ENCODE data around the gene SUPT20HL2. TPM values are rescaled to one million over a fixed set of nuclear protein-coding genes. Genes with fewer than 3 reads are reported as not detected.
"Not testable (repeated sequence)": the region's sequence is repeated elsewhere in the genome, so short reads cannot be mapped to it uniquely, and the experiment has no call there.

Gene SUPT20HL2
- polyA plus RNA-seq, 4 donors = 0.11 TPM; not detected in 3

DNA sequence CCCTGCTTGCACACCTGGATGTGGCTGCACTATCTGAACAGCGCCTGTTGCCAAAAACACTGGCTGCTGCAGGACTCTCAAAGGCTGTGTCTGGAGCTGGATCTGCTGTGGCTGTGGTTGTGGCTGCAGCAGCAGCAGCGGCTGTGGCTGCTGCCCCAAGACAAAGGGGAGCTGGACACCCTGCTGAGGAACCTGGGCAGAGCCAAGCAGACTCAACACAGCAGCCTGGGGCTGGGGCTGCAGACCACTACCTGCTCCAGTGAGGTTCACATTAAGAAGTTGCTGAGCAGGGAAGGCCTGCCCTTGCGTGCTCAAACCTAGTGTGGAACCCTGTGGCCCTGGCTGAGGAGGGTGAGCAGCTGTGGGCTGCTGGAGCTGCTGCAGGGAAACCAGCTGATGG, 3.0 kb downstream of the SUPT20HL2 start:
- not testable (repeated sequence) for DNase-seq (ENCODE audit: low read depth in 4 of 4, low spot score in 3 of 4)

DNA sequence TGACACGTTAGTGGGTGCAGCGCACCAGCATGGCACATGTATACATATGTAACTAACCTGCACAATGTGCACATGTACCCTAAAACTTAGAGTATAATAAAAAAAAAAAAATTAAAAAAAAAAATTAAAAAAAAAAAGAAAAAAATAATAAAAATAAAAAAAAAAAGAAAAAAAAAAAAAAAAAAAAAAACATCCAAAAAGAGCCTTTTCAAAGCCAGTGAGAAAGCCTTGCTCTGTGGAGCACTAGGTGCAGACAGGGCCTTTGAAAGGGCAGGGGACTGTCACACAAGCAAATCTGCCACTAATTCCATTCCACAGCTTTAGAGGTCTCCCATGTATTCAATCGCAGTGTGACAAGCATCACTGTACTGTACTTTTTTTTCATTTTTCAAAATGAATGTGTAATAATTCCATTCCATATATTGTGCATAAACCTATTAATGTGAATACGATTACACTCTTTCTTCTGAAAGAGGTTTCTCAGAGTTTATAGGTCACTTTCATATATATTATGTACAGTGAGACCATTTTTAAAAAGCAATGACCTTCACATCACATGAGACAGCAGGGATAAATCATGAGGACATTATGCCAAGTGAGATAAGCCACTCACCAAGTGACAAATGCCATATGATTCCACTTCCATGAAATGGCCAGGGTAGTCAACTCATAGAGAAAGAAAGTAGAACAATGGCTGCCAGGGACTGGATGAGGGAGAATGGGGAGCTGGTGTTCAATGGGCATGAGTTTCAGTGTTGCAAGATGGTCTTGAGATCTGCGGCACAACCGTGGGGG, 4.1 kb downstream of the SUPT20HL2 start:
- not testable (repeated sequence) for DNase-seq (ENCODE audit: low read depth in 4 of 4, low spot score in 3 of 4)

DNA sequence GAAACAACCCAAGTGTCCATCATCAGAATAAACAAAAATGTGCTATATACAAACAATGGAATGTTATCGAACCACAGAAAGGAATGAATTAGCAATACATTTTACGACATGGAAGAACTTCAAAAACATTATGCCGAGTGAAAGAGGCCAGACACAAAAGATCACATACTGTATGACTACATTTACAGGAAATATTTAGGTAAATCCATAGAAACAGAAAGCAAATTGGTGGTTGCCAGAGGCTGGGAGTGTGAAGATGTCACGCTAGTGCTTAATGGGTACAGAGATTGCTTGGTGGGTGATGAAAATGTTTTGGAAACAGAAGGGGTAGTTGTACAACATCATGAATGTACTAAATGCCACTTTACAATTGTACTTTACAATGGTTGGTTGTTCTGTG, 5.1 kb downstream of the SUPT20HL2 start:
- DNase-seq (ENCODE audit: low read depth in 4 of 4, low spot score in 3 of 4) = not testable (repeated sequence)

DNA sequence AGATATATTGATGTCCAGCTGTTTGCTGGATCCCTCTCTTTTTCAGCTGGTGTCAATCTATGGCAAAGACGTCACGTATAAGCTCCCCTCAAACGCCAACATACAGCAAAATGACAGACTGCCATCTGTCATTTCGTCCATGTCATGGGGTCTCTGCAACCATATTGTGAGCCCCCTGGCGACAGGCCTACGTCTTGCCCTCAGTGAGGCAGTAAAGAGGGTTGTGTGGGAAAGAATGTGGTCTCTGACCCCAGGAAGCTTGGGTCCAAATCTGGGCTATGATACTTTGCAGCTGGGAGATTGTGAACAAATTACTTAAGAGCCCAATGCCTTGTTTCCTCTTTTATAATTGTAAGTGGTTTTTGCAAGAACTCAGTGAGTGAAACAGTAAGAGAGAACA, 7.4 kb downstream of the SUPT20HL2 start:
- DNase-seq (ENCODE audit: low read depth in 4 of 4, low spot score in 3 of 4) = no peak

DNA sequence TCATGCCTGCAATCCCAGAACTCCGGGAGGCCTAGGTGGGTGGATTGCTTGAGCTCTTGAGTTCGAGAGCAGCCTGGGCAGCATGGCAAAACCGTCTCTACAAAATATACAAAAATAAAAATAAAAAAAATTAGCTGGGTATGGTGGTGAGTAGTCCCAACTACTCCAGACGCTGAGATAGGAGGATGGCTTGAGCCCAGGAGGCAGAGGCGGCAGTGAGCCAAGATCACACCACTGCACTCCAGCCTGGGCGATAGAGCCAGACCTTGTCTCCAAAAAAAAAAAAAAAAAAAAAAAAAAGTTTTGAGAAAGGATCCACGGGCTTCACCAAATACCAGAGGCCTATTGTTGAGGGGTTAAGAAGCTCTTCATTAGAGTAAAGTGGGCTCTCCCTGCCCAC, 8.0 kb downstream of the SUPT20HL2 start:
- DNase-seq (ENCODE audit: low read depth in 4 of 4, low spot score in 3 of 4) = no peak

DNA sequence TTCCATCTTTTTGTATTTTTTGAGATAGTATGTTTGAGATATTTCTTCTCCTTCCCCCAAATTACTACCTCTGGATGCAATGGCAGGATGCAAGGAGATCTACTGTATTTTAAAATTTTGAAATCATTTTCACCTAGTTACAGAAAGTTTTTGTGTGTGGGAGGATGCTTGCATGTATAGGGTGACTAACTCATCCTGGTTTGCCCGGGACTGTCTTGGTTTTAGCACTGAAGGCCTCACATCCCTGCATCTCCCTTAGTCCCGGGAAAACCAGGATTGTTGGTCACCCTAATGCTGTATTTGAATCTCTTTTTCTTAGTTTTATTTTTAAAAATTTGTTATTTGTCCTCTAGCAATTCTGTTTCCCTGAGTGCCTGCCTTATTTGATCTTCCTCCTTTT, 12.1 kb downstream of the SUPT20HL2 start:
- no peak for DNase-seq (ENCODE audit: low read depth in 4 of 4, low spot score in 3 of 4)

DNA sequence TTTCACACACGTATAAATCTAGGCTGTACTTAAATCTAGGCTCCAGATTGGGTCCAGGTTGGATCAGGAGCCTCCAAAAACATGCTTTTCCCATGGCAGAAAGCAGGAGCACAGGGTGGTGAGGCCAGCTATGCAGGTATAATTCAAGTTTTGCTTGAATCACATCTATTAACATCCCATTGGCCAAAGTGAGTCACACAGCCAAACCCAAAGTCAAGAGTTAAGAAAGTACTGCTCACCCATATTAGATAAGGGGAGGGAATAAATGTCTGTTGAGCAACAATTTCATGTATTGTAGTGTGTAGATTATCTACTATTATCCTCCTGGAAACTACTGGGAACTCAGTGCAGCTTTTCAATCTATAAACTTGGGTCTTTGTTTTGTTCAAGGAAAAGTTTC, 12.8 kb downstream of the SUPT20HL2 start:
- no peak for DNase-seq (ENCODE audit: low read depth in 4 of 4, low spot score in 3 of 4)

DNA sequence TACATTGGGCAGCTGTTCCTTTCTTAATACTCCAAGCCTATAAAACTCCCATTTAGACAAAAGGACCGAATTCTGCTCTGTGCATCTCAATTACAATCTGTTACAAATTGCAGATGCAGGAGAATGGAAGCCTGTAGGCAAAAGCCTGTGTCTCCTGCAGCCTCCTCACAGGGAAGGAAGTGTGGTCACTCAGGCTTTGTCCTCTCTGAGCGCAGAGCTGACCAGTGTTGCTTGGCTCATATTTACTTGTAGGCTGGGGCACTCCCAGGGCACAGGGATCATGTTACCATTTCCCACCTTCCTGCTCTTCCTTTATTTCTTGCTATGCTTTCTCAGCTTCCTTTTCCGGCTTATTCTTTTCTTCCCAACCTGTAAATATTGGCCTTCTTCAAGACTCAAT, 15.7 kb downstream of the SUPT20HL2 start:
- no peak for DNase-seq (ENCODE audit: low read depth in 4 of 4, low spot score in 3 of 4)

DNA sequence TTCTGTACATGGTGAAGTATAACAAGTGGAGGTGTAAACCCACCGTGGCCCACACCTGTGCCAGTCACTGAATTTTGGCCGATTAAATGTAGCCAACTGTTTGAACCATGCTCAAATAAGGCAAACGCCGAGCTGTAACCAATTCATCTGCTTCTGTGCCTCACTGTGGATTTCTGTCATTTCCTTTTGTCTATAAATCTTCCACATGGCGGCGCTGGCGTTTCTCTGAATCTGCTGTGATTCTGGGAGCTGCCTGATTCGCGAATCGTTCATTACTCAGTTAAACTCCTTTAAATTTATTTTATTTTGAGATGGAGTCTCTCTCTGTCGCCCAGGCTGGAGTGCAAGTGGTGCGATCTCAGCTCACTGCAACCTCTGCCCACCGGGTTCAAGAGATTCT, 19.2 kb downstream of the SUPT20HL2 start:
- no peak for DNase-seq (ENCODE audit: low read depth in 4 of 4, low spot score in 3 of 4)

DNA sequence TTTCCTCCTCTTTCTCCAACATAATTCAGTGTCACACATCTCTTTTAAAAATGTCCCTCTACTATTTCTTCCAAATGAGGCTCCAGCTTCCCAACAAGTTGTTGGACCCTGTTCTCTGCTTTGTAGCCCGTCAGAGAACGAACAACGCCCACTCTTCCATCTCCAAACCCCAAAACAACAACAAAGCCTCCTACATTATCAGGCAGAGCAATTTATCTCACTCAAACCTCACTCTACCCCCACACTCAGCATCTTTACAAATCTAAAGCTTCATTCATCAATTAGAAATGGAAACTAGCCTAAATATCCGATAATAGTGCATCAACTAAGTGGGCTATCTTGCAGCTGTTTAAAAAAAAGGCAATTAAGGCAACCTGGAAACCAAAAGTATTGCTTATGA, 20.5 kb downstream of the SUPT20HL2 start:
- DNase-seq (ENCODE audit: low read depth in 4 of 4, low spot score in 3 of 4) = no peak

DNA sequence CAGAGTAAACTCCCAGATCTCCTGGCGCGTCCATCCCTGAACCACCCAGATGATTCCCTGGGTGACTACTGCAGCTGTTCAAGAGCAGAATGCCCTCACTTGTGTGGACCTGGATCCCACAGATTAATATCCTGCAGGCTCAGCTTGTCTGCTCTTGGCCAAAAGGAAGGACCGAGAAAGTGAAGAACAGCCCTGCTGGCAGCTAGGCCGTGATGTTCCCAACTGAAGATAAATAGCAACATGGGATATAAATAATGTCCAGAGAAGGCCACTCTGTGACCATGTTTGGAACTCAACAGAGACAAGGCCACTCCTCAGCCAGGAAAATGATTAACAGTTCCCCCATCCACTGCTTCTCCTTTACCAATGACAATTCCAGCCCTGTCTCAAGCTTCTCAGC, 21.5 kb downstream of the SUPT20HL2 start:
- no peak for DNase-seq (ENCODE audit: low read depth in 4 of 4, low spot score in 3 of 4)

DNA sequence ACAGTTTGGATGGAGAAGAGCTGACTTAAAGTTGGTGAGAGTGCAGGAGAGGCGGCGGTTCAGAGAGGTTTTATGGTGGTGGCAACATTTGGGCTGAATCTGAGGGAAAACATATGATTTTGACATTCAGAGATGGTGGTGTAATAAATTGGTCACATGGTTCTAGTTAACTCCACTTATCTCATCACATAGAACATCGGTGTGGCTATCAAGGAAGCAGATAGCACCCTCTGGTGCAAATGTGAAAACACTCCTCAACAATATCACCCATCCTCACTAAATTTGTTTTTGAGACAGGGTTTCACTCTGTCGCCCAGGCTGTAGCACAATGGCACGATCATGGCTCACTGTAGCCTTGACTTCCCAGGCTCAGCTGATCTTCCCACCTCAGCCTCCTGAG, 28.8 kb downstream of the SUPT20HL2 start:
- no peak for DNase-seq (ENCODE audit: low read depth in 4 of 4, low spot score in 3 of 4)

DNA sequence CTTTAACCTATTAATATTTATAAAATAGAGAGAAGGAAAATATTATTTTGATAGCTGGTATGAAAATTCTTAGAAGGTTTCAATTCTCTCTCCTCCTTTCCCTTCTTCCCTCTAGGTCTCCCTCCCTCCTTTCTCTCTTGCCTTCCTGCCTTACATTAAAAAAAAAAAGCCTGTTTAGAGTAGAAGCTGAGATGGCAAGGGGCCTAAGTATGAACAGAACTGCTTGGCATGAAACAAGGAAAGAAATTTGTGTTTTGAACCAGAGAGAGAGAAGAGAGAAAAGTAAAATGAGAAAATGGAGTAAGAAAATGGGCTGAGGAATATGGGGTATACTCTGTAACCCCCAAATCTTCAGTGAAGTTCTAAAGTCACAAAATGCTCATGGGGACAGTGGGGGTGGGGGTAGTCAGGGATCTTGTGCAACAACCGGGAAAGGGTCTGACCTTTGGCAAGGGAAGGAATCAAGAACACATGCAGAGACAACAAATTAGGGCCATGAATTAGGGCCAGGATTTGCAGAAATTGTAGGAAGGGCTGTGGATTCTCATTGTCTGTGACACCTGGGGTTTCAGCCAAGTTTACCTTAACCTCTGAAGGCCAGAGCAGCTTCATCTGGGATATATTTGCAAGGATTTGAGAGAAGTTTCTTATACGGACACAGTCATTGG, 30.6 kb downstream of the SUPT20HL2 start:
- no peak for DNase-seq (ENCODE audit: low read depth in 4 of 4, low spot score in 3 of 4)

DNA sequence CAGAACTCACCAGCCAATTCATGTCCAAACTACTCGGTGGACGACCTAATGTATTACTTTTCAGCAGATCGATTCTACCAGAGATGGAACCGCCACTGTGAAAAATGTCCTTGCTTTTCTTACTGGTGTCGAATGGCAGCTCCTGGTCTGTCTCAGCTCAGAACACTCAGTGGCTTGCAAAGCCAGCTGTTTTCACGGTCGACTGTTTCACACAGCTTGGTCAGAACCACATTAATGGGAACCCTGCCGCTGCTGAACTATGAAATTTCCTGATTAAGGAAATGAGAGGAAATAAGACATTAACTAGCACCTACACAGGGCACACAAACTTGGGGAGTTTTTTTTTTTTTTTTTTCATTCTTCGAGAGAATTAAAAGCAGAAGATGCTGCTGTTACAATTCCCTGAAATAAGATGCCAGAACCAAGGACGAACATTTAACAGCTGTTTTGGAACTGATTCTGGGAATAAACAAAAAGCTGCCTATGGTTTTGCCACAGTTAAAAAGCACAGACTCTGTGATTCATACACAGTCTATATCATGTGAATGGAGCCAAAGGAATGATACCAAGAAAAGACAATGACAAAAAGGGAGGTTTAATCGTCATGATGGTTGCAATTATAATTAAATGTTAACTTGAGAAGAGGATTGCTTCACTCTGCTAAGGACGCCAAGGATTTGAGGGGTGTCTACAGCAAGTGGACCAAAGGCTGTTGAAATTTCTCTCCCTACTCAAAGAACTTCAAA, 31.3 kb downstream of the SUPT20HL2 start:
- no peak for DNase-seq (ENCODE audit: low read depth in 4 of 4, low spot score in 3 of 4)

DNA sequence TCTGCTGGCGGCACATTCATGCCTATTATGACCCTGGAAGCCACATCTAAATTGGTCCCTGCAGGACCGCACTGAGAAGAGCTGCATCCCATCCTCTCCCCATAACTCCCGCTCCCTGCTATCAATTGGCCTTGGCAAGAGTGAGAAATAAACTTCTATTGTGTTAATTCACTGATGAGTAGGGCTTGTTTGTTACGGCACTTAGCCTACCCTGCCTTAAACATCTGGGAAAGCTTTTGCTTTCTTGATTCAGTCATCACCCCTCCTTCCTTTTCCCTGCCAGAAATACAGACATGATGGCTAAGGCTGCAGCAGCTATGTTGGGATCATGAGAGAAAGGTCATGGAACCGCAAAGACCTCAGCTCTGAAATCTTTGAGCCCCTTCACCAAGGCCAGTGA, 36.5 kb downstream of the SUPT20HL2 start:
- DNase-seq (ENCODE audit: low read depth in 4 of 4, low spot score in 3 of 4) = no peak

DNA sequence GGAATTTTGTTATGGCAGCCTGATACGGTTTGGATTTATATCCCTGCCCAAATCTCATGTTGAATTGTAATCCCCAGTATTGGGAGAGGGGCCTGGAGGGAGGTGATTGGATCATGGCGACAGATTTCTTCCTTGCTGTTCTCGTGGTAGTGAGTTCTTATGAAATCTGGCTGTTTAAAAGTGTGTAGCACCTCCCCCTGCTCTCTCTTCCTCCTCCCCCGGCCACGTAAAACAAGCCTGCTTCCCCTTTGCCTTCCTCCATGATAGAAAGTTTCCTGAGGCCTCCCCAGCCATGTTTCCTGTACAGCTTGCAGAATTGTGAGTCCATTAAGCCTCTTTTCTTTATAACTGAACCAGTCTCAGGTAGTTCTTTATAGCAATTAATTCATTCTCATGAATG, 37.9 kb downstream of the SUPT20HL2 start:
- no peak for DNase-seq (ENCODE audit: low read depth in 4 of 4, low spot score in 3 of 4)

DNA sequence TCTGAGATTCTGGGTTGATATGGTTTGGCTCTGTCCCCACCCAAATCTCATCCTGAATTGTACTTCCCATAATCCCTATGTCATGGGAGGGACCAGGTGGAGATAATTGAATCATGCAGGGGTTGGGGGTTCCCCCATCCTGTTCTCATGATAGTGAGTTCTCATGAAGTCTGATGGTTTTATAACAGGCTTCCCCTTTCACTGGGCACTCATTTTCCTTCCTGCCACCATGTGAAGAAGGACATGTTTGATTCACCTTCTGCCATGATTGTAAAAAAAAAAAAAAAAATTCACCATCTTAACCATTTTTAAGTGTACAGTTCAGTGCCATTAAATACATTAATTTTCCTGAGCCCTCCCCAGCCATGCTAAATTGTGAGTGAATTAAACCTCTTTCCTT, 42.6 kb downstream of the SUPT20HL2 start:
- no peak for DNase-seq (ENCODE audit: low read depth in 4 of 4, low spot score in 3 of 4)

DNA sequence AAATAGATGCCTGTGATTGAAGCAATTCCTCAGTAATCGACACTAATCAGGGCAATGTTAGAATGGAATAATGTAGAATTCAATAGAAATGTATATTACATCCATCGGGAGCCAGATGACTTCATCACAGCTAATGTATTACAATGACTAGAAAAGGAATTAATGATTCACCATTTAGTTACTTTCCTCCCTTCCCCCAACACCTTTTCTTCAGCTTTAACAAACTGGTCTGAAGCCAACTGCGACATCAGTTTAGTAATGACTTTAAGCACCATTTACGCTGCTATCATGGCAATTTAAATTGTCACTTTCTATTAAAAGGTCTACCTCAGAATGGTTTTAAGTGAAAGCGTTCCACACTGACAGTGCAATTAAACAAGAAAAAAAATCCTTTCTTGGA, 45.1 kb downstream of the SUPT20HL2 start:
- DNase-seq (ENCODE audit: low read depth in 4 of 4, low spot score in 3 of 4) = no peak

DNA sequence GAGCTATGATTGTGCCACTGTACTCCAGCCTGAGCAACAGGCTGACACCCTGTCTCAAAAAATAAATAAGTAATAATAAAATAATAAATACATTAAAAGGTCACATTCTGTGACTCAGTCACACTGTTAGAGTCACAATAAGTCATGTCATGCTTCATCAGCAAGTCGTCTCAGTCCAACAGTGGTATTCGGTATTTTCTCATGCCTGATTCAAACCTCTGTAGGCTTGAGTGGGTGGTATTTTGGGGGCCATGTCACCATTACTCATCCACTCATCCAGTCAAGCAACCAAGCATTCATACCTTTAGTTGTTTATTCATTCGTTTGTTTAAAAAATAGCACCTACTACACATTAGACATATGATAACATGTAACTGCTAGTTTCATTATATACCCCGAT, 46.9 kb downstream of the SUPT20HL2 start:
- DNase-seq (ENCODE audit: low read depth in 4 of 4, low spot score in 3 of 4) = no peak

DNA sequence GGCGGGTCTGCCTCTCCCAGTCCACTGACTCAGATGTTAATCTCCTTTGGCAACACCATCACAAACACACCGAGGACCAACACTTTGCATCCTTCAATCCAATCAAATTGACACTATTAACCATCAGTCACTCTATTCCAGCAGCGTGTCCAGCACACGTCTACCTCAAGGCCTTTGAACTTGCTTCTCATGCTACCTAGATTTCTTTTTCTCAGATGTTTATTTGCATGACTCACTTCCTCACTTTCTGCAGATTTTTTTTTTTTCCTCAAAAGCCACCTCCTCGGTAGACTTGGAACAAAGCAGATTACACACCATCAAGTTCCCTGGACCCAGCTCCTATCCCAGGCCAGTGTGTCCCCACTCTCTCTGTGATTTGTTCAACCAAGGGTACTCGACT, 49.5 kb downstream of the SUPT20HL2 start:
- DNase-seq (ENCODE audit: low read depth in 4 of 4, low spot score in 3 of 4) = no peak

DNA sequence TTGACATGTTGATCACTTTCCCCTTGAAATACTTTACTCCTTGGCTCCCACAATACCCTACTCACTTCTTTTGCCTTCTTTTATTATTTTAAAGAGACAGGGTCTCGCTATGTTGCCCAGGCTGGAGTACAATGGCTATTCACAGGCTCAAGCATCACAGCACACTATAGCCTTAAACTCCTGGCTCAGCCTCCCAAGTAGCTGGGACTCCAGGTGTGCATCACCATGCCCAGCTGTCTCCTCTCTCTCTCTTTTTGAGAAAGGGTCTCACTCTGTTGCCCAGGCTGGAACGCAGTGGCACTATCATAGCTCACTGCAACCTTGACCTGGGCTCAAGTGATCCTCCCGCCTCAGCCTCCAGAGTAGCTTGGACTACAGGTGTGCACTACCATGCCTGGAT, 51.6 kb downstream of the SUPT20HL2 start:
- DNase-seq (ENCODE audit: low read depth in 4 of 4, low spot score in 3 of 4) = no peak

All from left renal pelvis (tissue), 4 donors.